Putamen (tissue), 1 donor: ENCODE data around the gene NXPH1.
A peak's percentile ranks its signal among the peaks of the same experiment; 100 is the strongest.

Experiments used
- DNase-seq: peaks from one replicate; pipeline ENCODE4 v3.0.0-alpha.2; 2016; ENCODE audit warnings: low spot score

The NXPH1 gene

GRCh38 chr7:8436965-8437364 lies 3.6 kb downstream of the NXPH1 start:
- DNase-seq = no peak

- DNase-seq = no peak
These were observed 4.2 kb downstream of the NXPH1 start for GRCh38 chr7:8437606-8438005.

GRCh38 chr7:8440670-8441069 lies 7.3 kb downstream of the NXPH1 start:
- DNase-seq = no peak

- DNase-seq = no peak
These were observed 7.9 kb downstream of the NXPH1 start for GRCh38 chr7:8441106-8441965.

GRCh38 chr7:8442051-8442813 lies 8.8 kb downstream of the NXPH1 start:
- DNase-seq = no peak

GRCh38 chr7:8442814-8443304 lies 9.4 kb downstream of the NXPH1 start:
- DNase-seq = peak; percentile 34

- DNase-seq = no peak
These were observed 10.4 kb downstream of the NXPH1 start for GRCh38 chr7:8443576-8444467.

- no peak for DNase-seq
These were observed 11.0 kb downstream of the NXPH1 start for GRCh38 chr7:8444468-8444769.

GRCh38 chr7:8453535-8453934 lies 20.1 kb downstream of the NXPH1 start:
- DNase-seq = no peak

- no peak for DNase-seq
These were observed 22.0 kb downstream of the NXPH1 start for GRCh38 chr7:8455426-8455825.

GRCh38 chr7:8462309-8462708 lies 28.9 kb downstream of the NXPH1 start:
- DNase-seq = no peak

- DNase-seq = no peak
These were observed 31.9 kb downstream of the NXPH1 start for GRCh38 chr7:8465338-8465737.

- no peak for DNase-seq
These were observed 47.1 kb downstream of the NXPH1 start for GRCh38 chr7:8480527-8480926.

GRCh38 chr7:8481096-8481495 lies 47.7 kb downstream of the NXPH1 start:
- no peak for DNase-seq

- DNase-seq = peak; percentile 9
These were observed 48.5 kb downstream of the NXPH1 start for GRCh38 chr7:8481752-8482446.

GRCh38 chr7:8490391-8491045 lies 57.1 kb downstream of the NXPH1 start:
- DNase-seq = no peak

GRCh38 chr7:8491106-8491505 lies 57.7 kb downstream of the NXPH1 start:
- no peak for DNase-seq

GRCh38 chr7:8491544-8492489 lies 58.4 kb downstream of the NXPH1 start:
- no peak for DNase-seq

- DNase-seq = no peak
These were observed 65.7 kb downstream of the NXPH1 start for GRCh38 chr7:8499128-8499527.

GRCh38 chr7:8500286-8500685 lies 66.9 kb downstream of the NXPH1 start:
- peak; percentile 7 for DNase-seq
